ENCODE measurements around the gene SERGEF. TPM values are rescaled to one million over a fixed set of nuclear protein-coding genes. Genes with fewer than 3 reads are reported as not detected.

SERGEF gene
- polyA plus RNA-seq, 2 of the 4 experiments (the other 2 are of a cell fraction) = 20.7 to 24.1 TPM

GRCh38 chr11:17775035-17775348 lies 237.9 kb downstream of the SERGEF start:
- POLR2A ChIA-PET = no interaction called here
- CTCF ChIA-PET = no interaction called here
- ATAC-seq (no peak), DNase-seq (ENCODE audit: low read depth in 1 of 2, low spot score in 1 of 2) (no peak), FAIRE-seq (no peak)
- H3K27ac ChIP-seq = no peak overlapping the region
- H3K4me3 ChIP-seq = no peak overlapping the region
- 0 out of 3 replicates have a peak, but pooled peaks cover 3% of the 10 kb centered on the region for H3K4me1 ChIP-seq
- H3K4me2 ChIP-seq = no peak overlapping the region
- TF ChIP-seq FOSL2 (IDR thresholded peaks at IDR 0.05) (no peak), FOSL2 (CRISPR knock-in tag; IDR thresholded peaks at IDR 0.05) (no peak), RCOR1 (IDR thresholded peaks at IDR 0.05; ENCODE audit: low read depth, low read length) (no peak), ZFP36 (IDR thresholded peaks at IDR 0.05; ENCODE audit: borderline replicate concordance, partially characterized antibody) (no peak), POLR2A (IDR thresholded peaks at IDR 0.05; ENCODE audit: low read length) (no peak), GATA3 (IDR thresholded peaks at IDR 0.05; ENCODE audit: borderline replicate concordance) (no peak), ESRRA (IDR thresholded peaks at IDR 0.05; ENCODE audit: borderline replicate concordance, low read length) (no peak), MAFK (IDR thresholded peaks at IDR 0.05; ENCODE audit: partially characterized antibody) (no peak), HOXB13 (CRISPR knock-in tag; IDR thresholded peaks at IDR 0.05; ENCODE audit: low read depth) (no peak), FOSB (CRISPR knock-in tag; IDR thresholded peaks at IDR 0.05) (no peak), CBX2 (IDR thresholded peaks at IDR 0.05; ENCODE audit: borderline replicate concordance, low read depth) (no peak), CTCF (IDR thresholded peaks at IDR 0.05) (no peak)
- WGBS (ENCODE audit: missing lambda C conversion rate) = 75% methylated on average over 2 of the region's 3 CpGs
- no peaks in the 10 kb centered on the region for H3K9me3 ChIP-seq

- TF ChIP-seq RARB (CRISPR knock-in tag; IDR thresholded peaks at IDR 0.05) = no peak
- no peak for TF ChIP-seq USF2 (IDR thresholded peaks at IDR 0.05)
- no peak for TF ChIP-seq TFCP2L1 (CRISPR knock-in tag; IDR thresholded peaks at IDR 0.05)
- TF ChIP-seq CBX8 (IDR thresholded peaks at IDR 0.05) = no peak
- no peak for TF ChIP-seq JUNB (IDR thresholded peaks at IDR 0.05)
- no peak for TF ChIP-seq JUN (IDR thresholded peaks at IDR 0.05)
- TF ChIP-seq CHD2 (IDR thresholded peaks at IDR 0.05; ENCODE audit: low read length, partially characterized antibody) = no peak
- TF ChIP-seq SREBF2 (IDR thresholded peaks at IDR 0.05) = no peak
- no peak for TF ChIP-seq FOSL2 (IDR thresholded peaks at IDR 0.05)
- TF ChIP-seq FOSL2 (CRISPR knock-in tag; IDR thresholded peaks at IDR 0.05) = no peak
- TF ChIP-seq MAZ (IDR thresholded peaks at IDR 0.05; ENCODE audit: borderline replicate concordance, low read depth, low read length) = no peak
- no peak for TF ChIP-seq CBX2 (IDR thresholded peaks at IDR 0.05; ENCODE audit: borderline replicate concordance, low read depth)
- TF ChIP-seq NPAS2 (CRISPR knock-in tag; IDR thresholded peaks at IDR 0.05; ENCODE audit: borderline replicate concordance) = no peak
- TF ChIP-seq EP300 (IDR thresholded peaks at IDR 0.05) = no peak
- no peak for TF ChIP-seq HMGXB4 (CRISPR knock-in tag; IDR thresholded peaks at IDR 0.05; ENCODE audit: borderline replicate concordance)
- 33% methylated on average over 10 of the region's 12 CpGs for WGBS (ENCODE audit: missing lambda C conversion rate)
- Histone ChIP-seq H3K4me2 (no peak overlapping the region), H3K27ac (no peak overlapping the region), H3K4me1 (0 out of 3 replicates have a peak, but pooled peaks cover 4% of the 10 kb centered on the region), H3K4me3 (no peak overlapping the region), H3K9me3 (no peaks in the 10 kb centered on the region)
- ATAC-seq (no peak), FAIRE-seq (no peak), DNase-seq (ENCODE audit: low read depth in 1 of 2, low spot score in 1 of 2) (no peak)
- POLR2A ChIA-PET = no interaction called here
- CTCF ChIA-PET = interaction anchor here (1.2 to 1.3 kb wide), 2 partner anchors 18 to 204 kb away, joined by 3 to 6 read pairs; no protein-coding TSS in a partner anchor
Measured at GRCh38 chr11:17774232-17775034, 238.4 kb downstream of the SERGEF start.

All from A549 (cell line).